Lung (tissue), 12 donors: ENCODE results near the gene PCGF3. TPM values are rescaled to one million over a fixed set of nuclear protein-coding genes. Genes with fewer than 3 reads are reported as not detected.

Source experiments
- ATAC-seq: fragments of 200-7000 bp; cut with Tn5 transposase; one replicate; pipeline ENCODE4 v1.9.1; 2020; ENCODE audit warnings: moderate number of reproducible peaks; ENCODE audit not compliant: insufficient read depth, low FRiP score
- DNase-seq, 3 donors: peaks; one replicate each; pipeline ENCODE4 v3.0.0-alpha.2; 2013 to 2017
- H3K27ac ChIP-seq, 2 donors: one replicate each; pipeline ENCODE4 v1.5.1; 2013; ENCODE audit warnings: mild to moderate bottlenecking in 2 of 2, moderate library complexity in 2 of 2, control low read depth in 1 of 2, inconsistent platforms in 1 of 2, low read depth in 1 of 2, low read length in 1 of 2
- H3K27me3 ChIP-seq, 3 donors: one replicate each; pipeline ENCODE4 v1.5.1; 2013; ENCODE audit warnings: low read length in 2 of 3; ENCODE audit not compliant: control insufficient read depth in 3 of 3, insufficient read depth in 3 of 3
- H3K36me3 ChIP-seq, 4 donors: one replicate each; pipeline ENCODE4 v1.5.1; 2013; ENCODE audit warnings: low read length in 4 of 4, mild to moderate bottlenecking in 1 of 4, moderate library complexity in 1 of 4; ENCODE audit not compliant: control insufficient read depth in 4 of 4, insufficient read depth in 4 of 4
- H3K4me1 ChIP-seq, 5 donors: one replicate each; pipeline ENCODE4 v1.5.1; 2013; ENCODE audit warnings: low read length in 5 of 5, mild to moderate bottlenecking in 2 of 5, moderate library complexity in 1 of 5; ENCODE audit not compliant: control insufficient read depth in 5 of 5, insufficient read depth in 5 of 5
- H3K4me3 ChIP-seq: one replicate; pipeline ENCODE4 v1.5.1; 2013; ENCODE audit warnings: mild to moderate bottlenecking, control low read depth, moderate library complexity
- H3K9ac ChIP-seq, 2 donors: one replicate each; pipeline ENCODE4 v1.5.1; 2013; ENCODE audit warnings: low read length in 2 of 2, control low read depth in 1 of 2; ENCODE audit not compliant: insufficient read depth in 1 of 2
- H3K9me3 ChIP-seq, 4 donors: one replicate each; pipeline ENCODE4 v1.5.1; 2013; ENCODE audit warnings: low read length in 3 of 4, mild to moderate bottlenecking in 1 of 4, moderate library complexity in 1 of 4; ENCODE audit not compliant: control insufficient read depth in 4 of 4, insufficient read depth in 3 of 4
- CTCF ChIP-seq: IDR thresholded peaks from 2 replicates; pipeline ENCODE4 v1.5.1; 2012; ENCODE audit warnings: mild to moderate bottlenecking; ENCODE audit errors: control extremely low read depth, extremely low read depth
- WGBS, 2 donors: extraction: QIAGEN DNeasy Blood & Tissue Kit; methylation state at CpG; one replicate each; pipeline ENCODE4 v1.1.7; 2013; 5-methylcytosine and 5-hydroxymethylcytosine counted together
- polyA plus RNA-seq, 2 donors: library from polyadenylated mRNA; stranded (reverse); fragments of 200-250 nt; gene quantifications; one replicate each; pipeline ENCODE4 v1.2.1, GENCODE V29; 2013
- total RNA-seq, 2 donors: library from RNA; depleted of rRNA in 1 of 2; stranded (reverse); fragments of >200 nt in 1 of 2; gene quantifications; one replicate each; pipeline ENCODE4 v1.2.1, GENCODE V29; 2014 to 2021
- donor health status: control.
- donor health status: control.
- donor health status: Bipolar disorder and iron deficiency.
- donor health status: healthy.
- donor health status: DM: yes; HTN: yes; CAD: no.

Gene PCGF3
- total and polyA plus RNA-seq, 4 donors, result 29.3 to 66.8 (median 43.3) TPM

- peaks cover 0 to 7% (median 0%) of the 10 kb centered on the region in 5 donors for H3K4me1 ChIP-seq
- no peak overlapping the region for H3K4me3 ChIP-seq
- ATAC-seq (no peak), DNase-seq (peak in 1 of 3 donors; percentile 9)
- peaks cover 0 to 5% (median 0%) of the 10 kb centered on the region in 3 donors for H3K27me3 ChIP-seq
- no peak for TF ChIP-seq CTCF
- H3K9me3 ChIP-seq, result peaks cover 0 to 3% (median 0%) of the 10 kb centered on the region in 4 donors
- no peak overlapping the region for H3K9ac ChIP-seq
- no peak overlapping the region for H3K27ac ChIP-seq
- H3K36me3 ChIP-seq, result peaks cover 0 to 4% (median 0%) of the 10 kb centered on the region in 4 donors
- 95 to 98% methylated on average over 10 of the region's 10 CpGs for WGBS, 2 donors
Measured at GRCh38 chr4:660401-660800, 45.2 kb upstream of the PCGF3 start.

GRCh38 chr4:661231-661630, 44.4 kb upstream of the PCGF3 start:
- H3K36me3 ChIP-seq, result peaks cover 0 to 4% (median 0%) of the 10 kb centered on the region in 4 donors
- no peak overlapping the region for H3K9ac ChIP-seq
- peaks cover 0 to 7% (median 0%) of the 10 kb centered on the region in 5 donors for H3K4me1 ChIP-seq
- no peak overlapping the region for H3K4me3 ChIP-seq
- ATAC-seq, result no peak
- no peak for TF ChIP-seq CTCF
- 88 to 97% methylated on average over 3 of the region's 3 CpGs for WGBS, 2 donors
- H3K9me3 ChIP-seq, result no peaks in the 10 kb centered on the region
- H3K27ac ChIP-seq, result no peak overlapping the region
- H3K27me3 ChIP-seq, result no peaks in the 10 kb centered on the region
- DNase-seq, result no peak

GRCh38 chr4:661881-662761, 43.5 kb upstream of the PCGF3 start:
- H3K27ac ChIP-seq, result no peak overlapping the region
- H3K9me3 ChIP-seq, result no peaks in the 10 kb centered on the region
- no peak for TF ChIP-seq CTCF
- H3K4me1 ChIP-seq, result peaks cover 0 to 7% (median 0%) of the 10 kb centered on the region in 5 donors
- no peak overlapping the region for H3K4me3 ChIP-seq
- no peak overlapping the region for H3K9ac ChIP-seq
- ATAC-seq (no peak), DNase-seq (no peak)
- 97 to 98% methylated on average over 40 to 42 of the region's 42 CpGs for WGBS, 2 donors
- peaks cover 0 to 4% (median 0%) of the 10 kb centered on the region in 4 donors for H3K36me3 ChIP-seq
- no peaks in the 10 kb centered on the region for H3K27me3 ChIP-seq
